ENCODE measurements around the gene CENPO. TPM values are rescaled to one million over a fixed set of nuclear protein-coding genes. Genes with fewer than 3 reads are reported as not detected.
"Not testable (repeated sequence)": the region's sequence is repeated elsewhere in the genome, so short reads cannot be mapped to it uniquely, and the experiment has no call there.

CENPO gene
- total RNA-seq, 1 donor, result 26.3 TPM

- no peak overlapping the region for H3K4me3 ChIP-seq (ENCODE audit: low read depth, low read length)
- no peak for DNase-seq (ENCODE audit: low read depth)
- TF ChIP-seq CTCF (IDR thresholded peaks at IDR 0.05; ENCODE audit: insufficient read depth, low read depth, low read length), result no peak
Measured at GRCh38 chr2:24797644-24798043, 4.4 kb downstream of the CENPO start.

- H3K4me3 ChIP-seq (ENCODE audit: low read depth, low read length); DNase-seq (ENCODE audit: low read depth): not testable (repeated sequence)
Measured at GRCh38 chr2:24800487-24800886, 7.3 kb downstream of the CENPO start.

GRCh38 chr2:24805811-24806660 is 12.8 kb downstream of the CENPO start:
- H3K4me3 ChIP-seq (ENCODE audit: low read depth, low read length); DNase-seq (ENCODE audit: low read depth): not testable (repeated sequence)

- TF ChIP-seq CTCF (IDR thresholded peaks at IDR 0.05; ENCODE audit: insufficient read depth, low read depth, low read length), result no peak
- no peak overlapping the region for H3K4me3 ChIP-seq (ENCODE audit: low read depth, low read length)
- DNase-seq (ENCODE audit: low read depth), result no peak
Measured at GRCh38 chr2:24806661-24807036, 13.4 kb downstream of the CENPO start.

GRCh38 chr2:24809316-24810007 is 16.2 kb downstream of the CENPO start:
- DNase-seq (ENCODE audit: low read depth), result peak; percentile 70
- TF ChIP-seq CTCF (IDR thresholded peaks at IDR 0.05; ENCODE audit: insufficient read depth, low read depth, low read length), result no peak
- no peak overlapping the region for H3K4me3 ChIP-seq (ENCODE audit: low read depth, low read length)

- no peak for DNase-seq (ENCODE audit: low read depth)
- no peak for TF ChIP-seq CTCF (IDR thresholded peaks at IDR 0.05; ENCODE audit: insufficient read depth, low read depth, low read length)
- H3K4me3 ChIP-seq (ENCODE audit: low read depth, low read length), result no peak overlapping the region
Measured at GRCh38 chr2:24813691-24814137, 20.5 kb downstream of the CENPO start.

- no peak overlapping the region for H3K4me3 ChIP-seq (ENCODE audit: low read depth, low read length)
- TF ChIP-seq CTCF (IDR thresholded peaks at IDR 0.05; ENCODE audit: insufficient read depth, low read depth, low read length), result no peak
Measured at GRCh38 chr2:24814516-24814915, 21.3 kb downstream of the CENPO start.

More at GRCh38 chr2:24814516-24814915, 21.3 kb downstream of the CENPO start:
- no peak for DNase-seq (ENCODE audit: low read depth)
